Coronary artery (tissue), 2 donors: ENCODE measurements around the gene KCNAB1.
"Not testable (repeated sequence)": the region's sequence is repeated elsewhere in the genome, so short reads cannot be mapped to it uniquely, and the experiment has no call there.

Experiments used
- DNase-seq: peaks from one replicate; pipeline ENCODE4 v3.0.0-alpha.2; 2017; ENCODE audit warnings: low spot score
- H3K27ac ChIP-seq, 2 donors: fragments of 200-600 bp; sonication (generic); one replicate each; pipeline ENCODE4 v1.5.1; 2016 to 2019
- H3K4me3 ChIP-seq: fragments of 200-600 bp; sonication (generic); 2 replicates; pipeline ENCODE4 v1.5.1; 2016; ENCODE audit warnings: mild to moderate bottlenecking, moderate library complexity
- TF ChIP-seq, protein P1 (sequence below): fragments of 200-600 bp; sonication (generic); IDR thresholded peaks from one replicate; pipeline ENCODE4 v1.5.1; 2019; ENCODE audit warnings: antibody characterized with exemption

The KCNAB1 gene

DNA sequence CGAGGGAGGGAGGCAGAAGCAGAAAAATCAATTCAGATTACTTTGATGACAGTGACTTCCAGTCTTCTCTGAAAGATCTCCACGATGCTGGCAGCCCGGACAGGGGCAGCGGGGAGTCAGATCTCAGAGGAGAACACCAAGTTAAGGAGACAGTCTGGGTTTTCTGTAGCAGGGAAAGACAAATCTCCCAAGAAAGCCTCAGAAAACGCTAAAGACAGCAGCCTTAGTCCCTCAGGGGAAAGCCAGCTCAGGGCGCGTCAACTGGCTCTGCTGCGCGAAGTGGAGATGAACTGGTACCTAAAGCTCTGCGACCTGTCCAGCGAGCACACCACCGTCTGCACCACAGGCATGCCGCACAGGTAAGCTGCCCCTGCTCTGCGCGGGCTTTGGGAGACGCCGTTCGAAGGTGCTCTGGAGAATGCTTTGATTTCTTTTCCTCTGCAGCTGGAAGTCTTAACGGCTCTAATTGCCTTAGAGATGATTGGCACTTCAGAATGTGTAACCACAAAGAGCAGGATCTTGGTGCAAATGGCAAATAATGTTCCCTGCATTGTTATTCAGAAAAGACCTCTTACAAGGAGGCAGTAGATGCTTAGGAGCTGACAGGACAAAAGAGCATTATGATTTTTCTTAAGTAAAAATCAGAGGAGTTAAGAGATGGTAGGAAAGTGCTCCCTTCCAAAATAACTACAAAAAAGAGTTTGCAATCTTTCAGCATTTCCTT lies at the start of gene KCNAB1:
Gene KCNAB1, plus strand, starts transcription at position 51 of the 724 bp plus-strand sequence.
- Histone ChIP-seq H3K27ac (no peak within 1 kb of the TSS), H3K4me3 (no peak within 1 kb of the TSS)
- DNase-seq: no peak
- TF ChIP-seq, protein P1, sequence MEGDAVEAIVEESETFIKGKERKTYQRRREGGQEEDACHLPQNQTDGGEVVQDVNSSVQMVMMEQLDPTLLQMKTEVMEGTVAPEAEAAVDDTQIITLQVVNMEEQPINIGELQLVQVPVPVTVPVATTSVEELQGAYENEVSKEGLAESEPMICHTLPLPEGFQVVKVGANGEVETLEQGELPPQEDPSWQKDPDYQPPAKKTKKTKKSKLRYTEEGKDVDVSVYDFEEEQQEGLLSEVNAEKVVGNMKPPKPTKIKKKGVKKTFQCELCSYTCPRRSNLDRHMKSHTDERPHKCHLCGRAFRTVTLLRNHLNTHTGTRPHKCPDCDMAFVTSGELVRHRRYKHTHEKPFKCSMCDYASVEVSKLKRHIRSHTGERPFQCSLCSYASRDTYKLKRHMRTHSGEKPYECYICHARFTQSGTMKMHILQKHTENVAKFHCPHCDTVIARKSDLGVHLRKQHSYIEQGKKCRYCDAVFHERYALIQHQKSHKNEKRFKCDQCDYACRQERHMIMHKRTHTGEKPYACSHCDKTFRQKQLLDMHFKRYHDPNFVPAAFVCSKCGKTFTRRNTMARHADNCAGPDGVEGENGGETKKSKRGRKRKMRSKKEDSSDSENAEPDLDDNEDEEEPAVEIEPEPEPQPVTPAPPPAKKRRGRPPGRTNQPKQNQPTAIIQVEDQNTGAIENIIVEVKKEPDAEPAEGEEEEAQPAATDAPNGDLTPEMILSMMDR: no peak

DNA sequence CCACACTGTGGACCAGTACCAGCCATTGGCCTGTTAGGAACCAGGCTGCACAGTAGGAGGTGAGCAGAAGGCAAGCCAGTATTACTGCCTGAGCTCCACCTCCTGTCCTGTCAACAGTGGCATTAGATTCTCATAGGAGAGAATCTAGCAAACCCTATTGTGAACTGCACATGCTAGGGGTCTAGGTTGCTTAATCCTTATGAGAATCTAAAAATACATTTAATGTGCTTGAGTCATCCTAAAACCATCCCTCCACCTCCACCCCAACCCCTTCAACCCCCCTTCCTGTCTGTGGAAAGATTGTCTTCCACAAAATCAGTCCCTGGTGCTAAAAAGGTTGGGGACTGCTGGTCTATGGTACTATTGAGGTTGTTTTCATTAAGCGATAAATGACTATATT lies 49.3 kb upstream of the KCNAB1 start:
- H3K4me3 ChIP-seq: no peak overlapping the region
- no peak for DNase-seq
- no peak overlapping the region for H3K27ac ChIP-seq
- TF ChIP-seq, protein P1: no peak

DNA sequence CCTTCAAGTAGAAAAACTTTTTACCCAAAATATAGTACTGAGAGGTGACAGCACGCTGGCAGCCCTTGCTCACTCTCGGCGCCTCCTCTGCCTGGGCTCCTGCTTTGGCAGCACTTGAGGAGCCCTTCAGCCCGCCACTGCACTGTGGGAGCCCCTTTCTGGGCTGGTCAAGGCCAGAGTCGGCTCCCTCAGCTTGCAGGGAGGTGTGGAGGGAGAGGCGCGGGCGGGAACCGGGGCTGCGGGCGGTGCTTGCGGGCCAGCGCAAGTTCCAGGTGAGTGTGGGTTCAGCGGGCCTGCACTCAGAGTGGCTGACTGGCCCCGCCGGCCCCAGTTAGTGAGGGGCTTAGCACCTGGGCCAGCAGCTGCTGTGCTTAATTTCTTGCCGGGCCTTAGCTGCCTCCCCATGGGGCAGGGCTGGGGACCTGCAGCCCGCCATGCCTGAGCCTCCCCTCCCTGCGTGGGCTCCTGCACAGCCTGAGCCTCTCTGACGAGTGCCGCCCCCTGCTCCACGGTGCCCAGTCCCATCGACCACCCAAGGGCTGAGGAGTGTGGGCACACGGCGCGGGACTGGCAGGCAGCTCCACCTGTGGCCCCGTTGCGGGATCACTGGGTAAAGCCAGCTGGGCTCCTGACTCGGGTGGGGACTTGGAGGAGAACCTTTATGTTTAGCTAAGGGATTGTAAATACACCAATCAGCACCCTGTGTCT lies 47.3 kb upstream of the KCNAB1 start:
- not testable (repeated sequence) for DNase-seq, H3K4me3 ChIP-seq, H3K27ac ChIP-seq

DNA sequence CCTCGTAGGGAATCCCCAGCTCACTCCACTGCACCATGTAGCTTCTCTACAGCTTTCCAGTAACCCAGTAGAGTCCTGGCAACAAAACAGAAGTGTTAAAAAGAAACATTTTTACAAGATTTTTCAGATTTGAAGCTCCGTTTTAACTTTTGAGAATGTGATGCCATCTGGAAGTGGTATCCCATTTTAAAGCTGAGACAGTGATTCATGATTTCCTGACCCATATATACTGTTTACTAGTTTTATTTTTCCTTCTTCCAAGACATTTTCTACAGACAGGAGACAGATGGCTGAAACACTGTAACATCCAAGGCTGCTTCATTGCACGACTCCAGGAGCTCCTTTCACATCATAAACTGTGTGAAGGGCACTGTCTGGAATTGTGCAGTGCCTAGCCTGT lies 30.3 kb upstream of the KCNAB1 start:
- H3K27ac ChIP-seq: no peak overlapping the region
- TF ChIP-seq, protein P1: no peak
- DNase-seq: no peak
- no peak overlapping the region for H3K4me3 ChIP-seq

DNA sequence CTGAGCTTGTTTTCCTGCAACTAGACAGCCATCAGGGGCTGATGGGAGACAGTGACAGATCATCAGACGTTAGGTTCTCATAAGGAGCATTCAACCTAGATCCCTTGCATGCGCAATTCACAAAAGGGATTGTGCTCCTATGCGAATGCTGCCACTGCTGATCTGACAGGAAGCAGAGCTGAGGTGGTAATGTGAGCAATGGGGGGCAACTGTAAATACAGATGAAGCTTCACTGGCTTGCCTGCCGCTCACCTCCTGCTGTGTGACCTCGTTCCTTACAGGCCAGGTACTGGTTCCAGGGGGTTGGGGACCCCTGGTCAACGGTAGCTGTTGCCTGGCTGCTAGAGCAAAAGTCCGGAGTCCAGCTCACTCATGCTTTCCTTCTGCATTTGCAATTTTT lies 26.4 kb upstream of the KCNAB1 start:
- H3K27ac ChIP-seq: no peak overlapping the region
- no peak for DNase-seq
- no peak overlapping the region for H3K4me3 ChIP-seq
- TF ChIP-seq, protein P1: no peak

DNA sequence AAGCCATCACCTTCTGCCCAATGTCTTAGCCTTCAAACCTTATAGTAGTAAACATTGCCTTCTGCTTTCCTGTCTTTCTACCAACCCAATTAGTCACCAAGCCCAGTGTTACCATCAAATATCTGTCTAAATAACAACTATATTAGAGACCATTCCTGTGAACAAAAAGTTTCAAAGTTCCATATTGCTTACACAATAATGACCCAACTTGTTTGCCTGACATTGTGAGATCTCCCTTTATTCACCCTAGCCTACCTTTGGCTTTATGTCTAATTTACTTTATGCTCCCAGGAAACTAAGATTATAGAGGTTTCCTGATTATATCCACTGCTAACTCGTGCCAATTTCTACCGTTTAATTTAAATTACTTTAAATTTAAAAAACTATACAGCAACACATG lies 26.0 kb upstream of the KCNAB1 start:
- no peak for DNase-seq
- TF ChIP-seq, protein P1: no peak
- Histone ChIP-seq H3K27ac (no peak overlapping the region), H3K4me3 (no peak overlapping the region)

DNA sequence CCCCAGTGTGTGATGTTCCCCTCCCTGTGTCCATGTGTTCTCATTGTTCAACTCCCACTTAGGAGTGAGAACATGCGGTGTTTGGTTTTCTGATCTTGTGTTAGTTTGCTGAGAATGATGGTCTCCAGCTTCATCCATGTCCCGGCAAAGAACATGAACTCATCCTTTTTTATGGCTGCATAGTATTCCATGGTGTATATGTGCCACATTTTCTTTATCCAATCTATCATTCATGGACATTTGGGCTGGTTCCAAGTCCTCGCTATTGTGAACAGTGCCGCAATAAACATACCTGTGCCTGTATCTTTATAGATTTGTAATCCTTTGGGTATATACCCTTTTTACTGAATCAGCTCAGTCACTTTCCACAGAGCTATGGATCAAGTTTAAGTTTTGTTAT lies 24.7 kb upstream of the KCNAB1 start:
- not testable (repeated sequence) for H3K4me3 ChIP-seq, DNase-seq, H3K27ac ChIP-seq

DNA sequence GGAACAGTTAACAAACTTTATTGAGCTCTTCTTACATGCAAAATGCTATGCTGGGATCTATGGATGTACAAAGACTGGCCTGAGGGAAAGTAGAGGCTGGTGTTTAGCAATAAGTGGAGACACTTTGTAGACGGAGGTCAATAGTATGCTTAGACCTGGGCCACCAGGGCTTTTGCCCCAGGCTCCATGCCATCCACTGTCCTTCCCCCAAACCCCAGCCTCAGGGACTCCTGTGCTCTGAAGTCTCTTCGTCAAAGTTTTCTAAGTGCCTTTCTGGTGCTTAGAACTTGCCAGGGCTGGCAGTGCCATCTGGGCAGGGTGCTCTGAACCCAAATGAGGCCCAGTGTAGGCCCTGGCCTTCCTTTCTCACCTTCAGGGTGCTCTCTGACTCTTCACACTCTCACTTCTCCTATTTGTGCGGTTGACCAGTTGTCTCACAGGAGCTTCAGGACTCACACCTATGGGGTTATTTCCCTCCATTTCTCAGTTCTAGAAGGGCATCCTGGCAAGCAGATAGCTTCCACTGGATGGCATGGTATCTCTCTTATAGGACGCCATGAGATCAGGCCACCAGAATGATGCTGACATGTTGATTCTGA lies 21.8 kb upstream of the KCNAB1 start:
- no peak overlapping the region for H3K4me3 ChIP-seq
- no peak for DNase-seq
- TF ChIP-seq, protein P1: no peak
- no peak overlapping the region for H3K27ac ChIP-seq

DNA sequence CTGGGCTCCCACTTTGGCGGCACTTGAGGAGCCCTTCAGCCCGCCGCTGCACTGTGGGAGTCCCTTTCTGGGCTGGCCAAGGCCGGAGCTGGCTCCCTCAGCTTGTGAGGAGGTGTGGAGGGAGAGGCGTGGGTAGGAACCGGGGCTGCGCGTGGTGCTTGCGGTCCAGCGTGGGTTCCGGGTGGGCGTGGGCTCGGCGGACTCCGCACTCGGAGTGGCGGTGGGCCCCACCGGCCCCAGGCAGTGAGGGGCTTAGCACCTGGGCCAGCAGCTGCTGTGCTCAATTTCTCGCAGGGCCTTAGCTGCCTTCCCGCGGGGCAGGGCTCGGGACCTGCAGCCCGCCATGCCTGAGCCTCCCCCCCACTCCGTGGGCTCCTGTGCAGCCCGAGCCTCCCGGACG lies 21.0 kb upstream of the KCNAB1 start:
- not testable (repeated sequence) for H3K4me3 ChIP-seq, DNase-seq, H3K27ac ChIP-seq

DNA sequence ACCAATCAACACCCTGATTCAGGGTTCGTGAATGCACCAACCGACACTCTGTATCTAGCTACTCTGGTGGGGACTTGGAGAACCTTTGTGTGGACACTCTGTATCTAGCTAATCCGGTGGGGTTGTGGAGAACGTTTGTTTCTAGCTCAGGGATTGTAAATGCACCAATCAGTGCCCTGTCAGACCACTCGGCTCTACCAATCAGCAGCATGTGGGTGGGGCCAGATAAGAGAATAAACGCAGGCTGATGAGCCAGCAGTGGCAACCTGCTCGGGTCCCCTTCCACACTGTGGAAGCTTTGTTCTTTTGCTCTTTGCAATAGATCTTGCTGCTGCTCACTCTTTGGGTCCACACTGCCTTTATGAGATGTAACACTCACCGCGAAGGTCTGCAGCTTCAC lies 20.4 kb upstream of the KCNAB1 start:
- not testable (repeated sequence) for DNase-seq, H3K4me3 ChIP-seq, H3K27ac ChIP-seq
